UCSD-AML1 (cell line): Measurements from ENCODE around the gene GDNF.

ENCODE experiments used
- DNase-seq: peaks from one replicate; lab custom pipeline; 2025; ENCODE audit not compliant: unreplicated experiment; lab: John Stamatoyannopoulos, UW

The GDNF gene

DNA sequence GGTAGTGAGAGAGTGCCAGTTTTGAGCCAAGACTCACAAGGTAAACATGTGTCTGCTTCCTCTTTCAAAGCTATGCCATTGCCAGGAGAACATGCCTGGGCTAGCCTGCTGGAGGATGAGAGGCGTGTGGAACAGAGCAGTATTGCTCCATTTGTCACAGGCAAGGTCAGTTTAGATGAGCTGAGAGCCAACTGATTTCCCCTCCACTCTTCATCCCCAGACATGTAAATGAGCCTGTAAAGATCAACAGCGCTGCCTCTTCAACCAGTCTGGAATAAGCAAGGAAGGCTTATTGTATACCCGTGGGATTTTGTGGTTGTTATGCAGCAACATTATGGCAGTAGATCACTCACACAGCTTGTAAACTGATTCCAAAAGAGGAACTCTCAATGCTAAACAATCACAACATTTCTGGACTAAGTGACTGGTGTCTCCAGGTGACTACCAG lies 8.2 kb upstream of the GDNF start:
- peak; percentile 17 for DNase-seq

GRCh38 chr5:37846786-37847310 lies 7.0 kb upstream of the GDNF start:
- DNase-seq, result no peak

- no peak for DNase-seq
Observed at GRCh38 chr5:37844009-37844408, 4.2 kb upstream of the GDNF start.

DNA sequence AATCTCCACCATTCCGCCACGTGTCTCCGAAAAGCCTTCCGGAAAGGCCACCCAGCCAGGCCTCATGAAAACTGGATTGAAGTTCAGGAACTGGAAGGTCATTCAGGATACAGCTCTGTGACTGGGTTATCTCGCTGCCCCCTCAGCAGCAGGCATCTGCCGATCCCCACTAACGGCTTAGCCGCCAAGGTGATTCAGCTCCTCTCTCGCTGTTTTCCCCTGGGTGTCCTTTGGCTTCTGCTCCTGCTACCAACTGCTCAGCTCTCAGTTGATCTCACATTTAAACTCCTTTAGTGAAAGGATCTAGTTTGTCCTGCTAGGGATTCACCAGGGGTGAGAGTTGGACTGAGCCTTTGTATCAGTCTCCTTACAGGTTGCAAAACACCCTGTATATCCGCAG lies 2.2 kb upstream of the GDNF start:
- DNase-seq, result no peak

- no peak for DNase-seq
Observed at GRCh38 chr5:37841203-37841602, 1.4 kb upstream of the GDNF start.

DNA sequence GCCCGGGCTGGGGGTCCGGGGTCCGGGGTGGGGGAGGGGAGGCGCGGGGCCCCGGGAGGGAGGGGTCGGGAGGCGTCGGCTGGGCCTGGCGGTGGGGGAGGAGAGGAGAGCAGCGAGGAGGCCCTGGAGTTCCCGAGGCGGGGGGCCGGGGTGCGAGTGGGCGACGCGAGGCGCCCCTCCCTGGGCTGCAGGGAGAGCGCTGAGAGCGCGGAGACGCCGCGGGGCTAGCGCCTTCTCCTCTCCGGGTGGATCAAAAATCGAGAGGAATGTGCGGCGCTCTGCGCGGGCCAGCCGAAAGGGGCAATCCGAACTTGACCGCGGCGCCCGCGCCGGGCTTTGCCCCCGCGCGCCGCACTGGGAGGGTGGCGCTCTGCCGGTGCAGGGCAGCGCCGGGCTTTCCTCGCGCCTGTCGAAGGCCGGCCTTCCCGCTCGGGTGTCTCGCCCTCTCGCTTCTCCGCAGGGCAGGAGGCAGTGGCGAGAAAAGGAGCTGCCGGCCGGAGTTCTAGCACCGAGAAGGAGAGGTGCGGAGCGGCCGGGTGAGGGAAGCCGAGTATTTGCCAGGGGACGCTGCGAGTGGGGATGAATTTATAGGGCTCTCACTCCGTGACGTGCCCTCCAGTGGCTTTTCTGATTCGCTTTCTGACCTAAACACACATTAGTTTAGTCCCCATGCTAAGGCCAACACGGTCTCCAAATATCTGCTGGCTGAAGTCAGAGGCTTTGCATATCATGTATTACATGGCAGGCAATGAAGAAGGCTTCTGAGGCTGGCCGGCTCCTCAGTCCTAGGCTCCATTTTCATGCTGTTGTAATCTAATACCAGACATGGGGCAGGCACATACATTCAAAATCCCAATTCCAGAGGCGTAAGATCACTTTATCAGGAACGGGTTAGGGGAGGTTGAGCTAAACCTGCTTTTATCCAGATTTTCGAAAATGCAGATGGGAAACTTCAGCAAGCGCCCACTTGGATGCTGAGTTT lies 503 bp upstream of the GDNF start:
- no peak for DNase-seq

- no peak for DNase-seq
Observed at GRCh38 chr5:37838933-37839341, 904 bp downstream of the GDNF start.

DNA sequence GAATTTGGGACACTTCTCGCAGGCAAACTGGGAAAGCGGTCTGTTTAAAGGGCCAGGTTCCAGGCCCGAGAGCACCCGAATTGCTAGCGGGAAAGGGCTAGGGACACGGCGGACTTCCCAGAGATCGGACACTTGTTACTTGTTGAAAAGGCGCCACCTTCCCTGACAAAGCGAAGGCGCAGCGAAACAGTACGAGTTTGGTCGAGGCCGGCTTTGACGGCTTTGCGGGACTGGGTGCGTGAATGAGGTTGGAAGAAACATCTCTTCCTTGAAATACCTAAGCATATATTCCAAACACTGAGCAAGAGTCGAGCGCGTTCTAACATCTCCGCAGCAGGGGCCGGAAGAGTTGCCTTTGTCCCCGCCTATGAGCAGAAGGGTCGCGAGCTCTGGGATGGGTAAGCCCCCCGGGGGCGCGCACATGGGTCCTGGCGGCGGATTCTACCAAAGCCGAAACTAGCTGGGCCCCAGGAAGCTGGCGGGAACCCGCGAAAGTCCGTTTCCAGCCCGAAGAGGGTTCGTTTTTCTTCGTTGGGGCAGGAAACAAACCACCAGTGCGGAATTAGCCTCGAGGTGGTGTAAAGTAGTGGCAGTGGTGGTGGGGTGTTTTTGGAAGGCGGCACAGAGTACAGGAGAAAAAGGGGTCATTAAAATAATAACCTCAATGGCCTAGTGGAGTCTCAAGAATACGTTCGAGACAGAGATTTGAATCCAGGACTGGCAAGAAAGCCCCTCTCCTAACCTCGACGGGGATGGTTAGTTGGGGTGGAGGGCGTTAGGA lies 1.5 kb downstream of the GDNF start:
- no peak for DNase-seq

DNA sequence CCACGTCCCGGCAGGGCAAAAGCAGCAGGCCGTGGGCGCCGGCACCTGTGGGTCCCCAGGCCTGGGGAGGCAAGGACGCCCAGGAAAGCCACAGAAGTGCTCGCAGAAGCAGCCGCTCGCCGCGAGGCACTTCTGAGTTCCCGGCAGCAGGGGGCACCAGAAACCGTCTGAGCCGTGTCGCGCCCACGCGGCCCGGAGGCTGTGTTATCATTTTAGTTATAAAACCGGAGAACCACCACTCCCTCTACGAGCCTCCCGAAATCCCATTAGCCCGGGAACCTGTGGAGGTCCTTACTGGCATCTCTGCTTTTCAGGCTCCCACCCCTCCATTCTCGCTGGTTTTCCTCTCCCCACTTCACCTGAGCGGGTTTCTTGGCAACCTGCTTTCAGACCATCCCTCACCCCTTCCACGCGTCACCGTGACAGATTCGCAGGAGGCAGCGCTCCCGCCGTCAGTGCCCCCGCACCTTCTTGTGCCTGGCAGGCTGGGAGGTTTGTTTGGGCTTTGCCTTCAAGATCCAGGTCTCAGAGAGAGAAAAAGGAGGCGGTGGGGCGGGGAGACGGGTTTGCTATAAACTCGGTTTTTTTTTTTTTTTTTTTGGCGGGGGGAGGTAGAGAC lies 2.3 kb downstream of the GDNF start:
- DNase-seq, result peak; percentile 73

DNA sequence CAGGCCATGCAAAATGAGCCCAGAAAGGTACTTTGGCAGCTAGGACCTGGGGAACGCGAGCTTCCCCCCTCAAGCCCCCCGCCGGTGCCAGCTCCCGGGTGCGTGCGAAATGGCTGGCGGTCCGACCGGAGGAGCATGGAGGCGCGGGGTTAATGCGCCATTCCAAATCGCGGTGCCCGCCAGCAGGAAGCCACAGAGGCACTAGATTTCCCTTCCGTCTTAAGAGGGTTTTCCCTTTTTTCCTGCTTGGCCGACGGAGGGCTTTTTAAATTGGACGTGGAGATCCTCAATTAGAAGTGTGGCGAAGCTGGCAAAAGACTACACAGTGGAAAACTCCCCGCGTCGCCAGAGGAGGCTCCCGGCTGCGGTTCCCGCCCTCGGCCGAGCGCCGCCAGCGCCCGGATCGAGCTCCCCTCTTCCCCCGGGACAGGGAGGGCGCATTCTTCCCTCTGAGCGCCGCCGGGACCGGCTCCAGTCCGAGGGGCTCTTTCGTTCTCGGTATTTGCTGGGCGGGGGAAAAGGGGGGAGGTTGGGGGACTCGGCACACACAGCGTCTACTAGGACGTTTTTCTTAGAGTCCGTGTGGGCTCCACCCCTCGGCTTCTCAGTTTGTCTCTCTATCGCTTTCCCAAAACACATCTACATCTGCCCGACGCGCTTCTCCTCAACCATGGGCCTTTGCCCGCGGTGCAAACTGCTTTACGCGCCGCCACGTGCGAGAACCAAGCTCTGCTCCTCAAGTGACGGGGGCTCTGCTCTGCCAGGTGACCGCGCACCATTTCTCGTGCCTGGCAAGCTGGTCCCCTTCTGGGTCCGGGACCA lies 3.0 kb downstream of the GDNF start:
- no peak for DNase-seq

- no peak for DNase-seq
Observed at GRCh38 chr5:37836235-37836591, 3.6 kb downstream of the GDNF start.

- no peak for DNase-seq
Observed at GRCh38 chr5:37835380-37835973, 4.4 kb downstream of the GDNF start.

DNA sequence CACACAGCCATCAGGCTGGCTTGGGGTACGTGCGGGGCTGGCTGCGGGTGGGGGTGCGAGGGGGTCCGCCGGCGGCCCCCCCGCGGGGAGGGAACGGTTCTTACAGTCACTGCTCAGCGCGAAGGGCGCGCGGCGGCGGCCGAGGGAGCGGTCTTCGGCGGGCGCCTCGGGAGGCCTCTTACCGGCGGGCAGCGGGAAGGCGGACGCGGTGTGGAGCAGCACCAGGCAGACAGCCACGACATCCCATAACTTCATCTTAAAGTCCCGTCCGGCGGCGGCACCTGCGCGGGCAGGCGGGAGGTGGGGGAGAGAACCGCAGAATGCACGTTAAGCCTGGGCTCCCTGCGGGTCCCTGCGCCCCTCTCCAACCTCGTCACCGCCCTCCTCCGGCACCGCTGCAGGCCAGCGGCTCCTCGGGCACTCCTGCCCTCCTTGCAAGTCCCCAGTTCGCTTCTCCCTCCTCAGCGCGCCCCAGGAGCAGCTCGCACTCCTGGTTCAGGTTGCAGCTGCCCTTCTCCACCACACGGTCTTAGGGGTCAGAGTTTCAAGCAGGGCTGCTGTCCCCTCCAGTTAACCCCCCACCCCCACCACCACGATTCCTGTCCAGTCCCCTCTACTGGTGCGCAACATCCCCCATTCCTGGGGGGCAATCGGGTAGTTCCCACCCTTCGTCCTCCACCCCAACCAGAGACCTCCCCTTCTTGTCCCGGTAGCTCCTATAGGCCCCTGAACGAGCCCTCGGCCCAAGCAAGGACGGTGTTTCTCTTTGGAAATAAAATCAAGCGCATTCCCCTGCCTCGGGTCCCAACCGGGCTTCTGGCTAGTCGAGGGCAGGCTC lies 5.1 kb downstream of the GDNF start:
- DNase-seq, result no peak

- DNase-seq, result no peak
Observed at GRCh38 chr5:37833990-37834389, 5.9 kb downstream of the GDNF start.

DNA sequence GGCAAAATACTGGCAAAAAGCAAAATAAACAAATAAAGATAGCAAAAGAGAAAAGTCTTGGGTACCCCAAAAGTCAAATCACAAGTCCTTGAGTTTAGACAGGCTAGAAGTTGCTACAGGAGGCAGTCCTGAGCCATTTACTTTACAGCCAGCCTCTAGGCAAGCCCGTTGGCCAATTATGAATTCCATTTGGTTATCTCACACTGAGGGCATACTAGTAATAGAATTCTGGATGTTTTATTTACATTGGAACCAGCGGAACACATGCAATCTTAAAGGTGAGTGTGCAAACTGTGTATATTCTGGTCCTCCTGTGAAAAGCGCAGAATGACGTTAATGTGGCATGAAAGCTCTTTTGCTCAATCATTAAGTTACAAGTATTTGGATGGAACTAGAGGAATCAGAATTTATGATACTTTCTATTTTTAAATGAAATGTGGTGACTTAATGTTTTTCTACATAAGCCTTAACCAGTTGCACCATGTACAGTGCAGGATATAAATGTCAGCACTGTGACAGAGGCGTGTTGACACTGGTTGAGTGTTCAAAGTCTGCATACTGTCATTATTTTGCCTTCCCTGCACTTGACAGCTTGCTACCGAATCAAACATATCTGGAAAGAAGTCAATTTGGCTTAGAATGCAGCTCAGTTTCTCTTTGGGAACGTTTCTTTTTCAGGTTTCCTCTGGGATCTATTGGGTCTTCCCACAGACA lies 7.9 kb downstream of the GDNF start:
- no peak for DNase-seq

DNA sequence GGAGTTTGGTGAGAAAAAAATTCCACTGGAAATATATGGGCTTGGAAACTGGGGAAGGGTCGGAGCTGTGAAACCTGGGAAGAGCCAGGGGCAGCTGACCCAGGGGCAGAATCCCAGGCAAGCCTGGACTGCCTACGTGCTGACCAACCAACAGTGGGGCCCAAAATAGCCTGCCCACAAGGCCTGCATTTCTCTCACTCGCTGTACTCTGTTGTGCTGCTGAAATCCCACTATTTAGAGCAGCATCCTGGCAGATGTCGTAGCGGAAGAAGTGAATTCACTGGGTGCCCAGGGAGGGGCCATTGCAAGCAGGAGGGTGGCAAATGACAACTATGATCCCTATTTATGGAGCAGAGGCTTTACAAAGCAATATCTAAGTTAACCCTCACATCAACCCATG lies 9.5 kb downstream of the GDNF start:
- DNase-seq, result no peak

- DNase-seq, result no peak
Observed at GRCh38 chr5:37825334-37825915, 14.4 kb downstream of the GDNF start.

GRCh38 chr5:37823433-37824152 lies 16.2 kb downstream of the GDNF start:
- DNase-seq, result no peak
